ENCODE measurements around the gene NUP98.

NUP98 gene

DNA sequence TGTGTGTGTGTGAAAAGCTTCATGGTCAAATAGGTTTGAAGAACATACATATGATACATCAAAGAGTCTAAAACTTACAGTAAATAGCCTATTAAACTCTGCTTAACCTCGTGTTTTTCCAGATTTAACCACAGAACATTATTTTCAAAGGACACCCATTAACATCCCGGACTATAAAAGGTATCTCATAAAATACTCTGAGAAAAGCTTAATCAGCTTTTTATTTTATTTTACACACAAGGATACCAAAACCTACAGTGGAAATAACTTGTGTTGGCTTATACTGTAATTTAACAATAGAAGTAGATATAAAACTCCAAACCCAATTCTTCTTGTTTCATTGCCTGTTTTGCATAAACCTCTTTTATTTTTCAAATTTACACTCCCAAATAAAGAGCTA is 76.4 kb downstream of the NUP98 start:
- TF ChIP-seq, protein P1, sequence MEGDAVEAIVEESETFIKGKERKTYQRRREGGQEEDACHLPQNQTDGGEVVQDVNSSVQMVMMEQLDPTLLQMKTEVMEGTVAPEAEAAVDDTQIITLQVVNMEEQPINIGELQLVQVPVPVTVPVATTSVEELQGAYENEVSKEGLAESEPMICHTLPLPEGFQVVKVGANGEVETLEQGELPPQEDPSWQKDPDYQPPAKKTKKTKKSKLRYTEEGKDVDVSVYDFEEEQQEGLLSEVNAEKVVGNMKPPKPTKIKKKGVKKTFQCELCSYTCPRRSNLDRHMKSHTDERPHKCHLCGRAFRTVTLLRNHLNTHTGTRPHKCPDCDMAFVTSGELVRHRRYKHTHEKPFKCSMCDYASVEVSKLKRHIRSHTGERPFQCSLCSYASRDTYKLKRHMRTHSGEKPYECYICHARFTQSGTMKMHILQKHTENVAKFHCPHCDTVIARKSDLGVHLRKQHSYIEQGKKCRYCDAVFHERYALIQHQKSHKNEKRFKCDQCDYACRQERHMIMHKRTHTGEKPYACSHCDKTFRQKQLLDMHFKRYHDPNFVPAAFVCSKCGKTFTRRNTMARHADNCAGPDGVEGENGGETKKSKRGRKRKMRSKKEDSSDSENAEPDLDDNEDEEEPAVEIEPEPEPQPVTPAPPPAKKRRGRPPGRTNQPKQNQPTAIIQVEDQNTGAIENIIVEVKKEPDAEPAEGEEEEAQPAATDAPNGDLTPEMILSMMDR (IDR thresholded peaks at IDR 0.05), result no peak
- no peak for DNase-seq (ENCODE audit: low spot score)

DNA sequence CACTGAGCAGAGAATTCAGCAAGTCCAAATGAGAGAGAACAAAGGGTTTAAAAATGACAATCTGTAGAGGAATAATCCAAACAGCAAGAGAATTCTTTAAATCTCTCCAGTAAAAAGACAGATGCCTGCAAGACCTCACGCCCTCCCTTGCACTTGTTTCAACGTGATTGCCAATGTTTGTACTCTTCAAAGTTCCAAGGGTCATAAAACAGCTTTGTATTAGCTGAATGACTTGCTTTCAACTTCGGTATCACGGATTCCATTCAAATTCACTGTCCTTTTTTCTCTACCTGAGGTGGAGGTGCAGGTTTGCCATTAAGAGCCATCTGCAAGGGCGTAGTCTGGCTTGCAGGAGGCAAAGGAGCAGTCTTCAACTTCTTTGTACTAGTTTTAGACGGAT is 85.1 kb downstream of the NUP98 start:
- H3K4me3 ChIP-seq, result no peak overlapping the region
- H3K27ac ChIP-seq, result no peak overlapping the region
- DNase-seq (ENCODE audit: low spot score), result no peak
- TF ChIP-seq, protein P1 (IDR thresholded peaks at IDR 0.05), result no peak

More for the DNA sequence above, 76.4 kb downstream of the NUP98 start:
- Histone ChIP-seq H3K27ac (no peak overlapping the region), H3K4me3 (no peak overlapping the region)

DNA sequence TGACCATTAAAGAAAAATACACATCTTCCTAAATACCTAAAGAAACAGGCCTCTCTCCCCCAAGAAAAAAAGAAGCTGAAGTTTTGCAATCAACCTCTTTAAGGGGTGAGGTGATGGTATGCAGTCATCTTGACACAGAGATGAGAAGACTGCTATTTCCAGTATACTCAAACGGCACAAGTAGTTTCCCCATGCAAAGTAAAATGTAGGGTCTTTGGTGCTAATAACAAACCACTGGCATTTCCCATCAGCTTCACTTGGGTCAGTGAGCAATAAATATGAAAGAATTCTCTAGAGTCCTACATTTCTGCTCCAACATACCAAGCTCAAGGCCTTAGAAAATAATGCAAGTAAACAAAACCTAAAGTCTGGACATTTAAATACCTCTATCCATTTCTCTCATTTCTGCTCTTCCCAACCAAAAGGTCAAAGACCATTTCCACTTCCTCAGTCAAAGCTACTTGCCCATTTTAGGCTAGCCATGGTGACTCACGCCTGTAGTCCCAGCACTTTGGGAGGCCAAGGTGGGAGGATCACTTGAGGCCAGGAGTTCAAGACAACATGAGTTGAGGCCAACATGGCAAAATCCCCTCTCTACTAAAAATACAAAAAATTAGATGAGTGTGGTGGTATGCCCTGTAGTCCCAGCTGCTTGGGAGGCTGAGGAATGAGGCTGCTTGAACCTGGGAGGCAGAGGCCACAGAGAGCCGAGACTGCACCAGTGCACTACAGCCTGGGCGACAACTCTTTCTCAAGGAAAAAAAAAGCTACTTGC is 86.7 kb downstream of the NUP98 start:
- DNase-seq (ENCODE audit: low spot score), result no peak
- Histone ChIP-seq H3K27ac (no peak overlapping the region), H3K4me3 (no peak overlapping the region)
- TF ChIP-seq, protein P1 (IDR thresholded peaks at IDR 0.05), result no peak

DNA sequence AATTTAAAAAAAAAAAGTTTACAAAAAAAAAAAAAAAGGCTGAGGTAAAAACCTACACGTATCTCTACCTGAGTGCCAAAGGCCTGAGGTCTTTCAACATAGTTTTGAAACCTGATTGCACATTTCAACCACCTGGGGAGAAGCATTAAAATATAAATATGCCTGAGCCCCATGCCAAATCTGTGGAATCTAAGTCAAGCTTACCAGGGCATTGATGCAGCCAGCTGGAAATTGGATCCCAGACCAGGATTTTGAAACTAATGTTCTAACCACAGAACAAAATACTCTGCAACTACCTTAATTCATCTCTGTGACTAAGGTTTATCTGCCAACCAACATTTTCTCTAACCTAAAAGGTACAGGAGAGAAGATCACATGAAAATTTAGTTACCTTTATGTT is 87.4 kb downstream of the NUP98 start:
- DNase-seq (ENCODE audit: low spot score), result no peak
- H3K27ac ChIP-seq, result no peak overlapping the region
- TF ChIP-seq, protein P1 (IDR thresholded peaks at IDR 0.05), result no peak
- no peak overlapping the region for H3K4me3 ChIP-seq

DNA sequence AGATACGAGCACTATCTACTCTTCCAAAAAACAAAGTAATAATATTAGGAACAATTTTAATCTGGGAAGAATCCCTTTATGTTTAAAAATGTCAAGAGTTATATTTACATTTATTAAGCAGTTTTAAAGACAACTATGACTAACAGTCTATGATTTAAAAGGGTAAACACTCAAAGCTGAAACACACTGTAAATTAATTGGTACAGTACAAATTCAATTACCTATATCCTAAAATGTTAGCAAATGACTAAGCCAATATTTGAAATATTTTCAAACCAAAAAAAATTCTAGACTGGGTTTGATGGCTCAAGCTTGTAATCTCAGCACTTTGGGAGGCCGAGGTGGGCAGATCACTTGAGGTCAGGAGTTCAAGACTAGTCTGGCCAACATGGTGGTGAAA is 90.2 kb downstream of the NUP98 start:
- TF ChIP-seq, protein P1 (IDR thresholded peaks at IDR 0.05), result no peak

DNA sequence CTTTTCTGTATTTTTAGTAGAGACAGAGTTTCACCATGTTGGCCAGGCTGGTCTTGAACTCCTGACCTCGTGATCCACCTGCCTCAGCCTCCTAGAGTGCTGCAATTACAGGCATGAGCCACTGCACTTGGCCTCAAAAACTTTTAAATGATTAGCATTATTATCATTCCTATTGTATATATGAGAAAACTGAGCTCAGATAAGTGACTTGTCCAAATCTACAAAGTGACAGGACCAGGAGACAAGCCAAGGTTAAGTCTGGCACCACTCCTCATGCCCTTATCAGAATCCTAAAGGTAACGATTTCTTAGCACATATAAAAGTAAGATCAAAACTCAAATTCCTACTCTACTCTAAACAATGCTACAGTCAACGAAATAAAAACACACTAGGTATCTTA is 94.0 kb downstream of the NUP98 start:
- TF ChIP-seq, protein P1 (IDR thresholded peaks at IDR 0.05), result no peak
- no peak overlapping the region for H3K4me3 ChIP-seq
- H3K27ac ChIP-seq, result no peak overlapping the region
- no peak for DNase-seq (ENCODE audit: low spot score)

More for the DNA sequence above, 90.2 kb downstream of the NUP98 start:
- no peak overlapping the region for H3K27ac ChIP-seq
- H3K4me3 ChIP-seq, result no peak overlapping the region
- DNase-seq (ENCODE audit: low spot score), result no peak

DNA sequence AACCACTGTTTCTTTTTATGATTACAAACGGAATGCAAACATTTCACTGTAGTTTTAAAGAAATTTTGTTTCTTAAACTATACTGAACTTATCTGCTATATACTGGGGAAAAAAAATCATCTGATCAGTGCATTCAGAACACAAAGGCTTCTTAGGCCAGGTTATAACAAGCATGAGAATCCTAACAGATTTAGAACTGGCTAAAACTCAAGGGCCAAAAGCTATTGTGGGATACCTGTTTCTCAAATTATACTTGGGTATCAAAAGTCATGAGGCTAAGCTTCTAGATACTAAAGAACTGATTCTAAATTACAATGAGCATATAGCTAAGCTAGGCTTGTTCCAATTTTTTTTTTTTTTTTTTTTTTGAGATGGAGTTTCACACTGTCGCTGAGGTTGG is 96.4 kb downstream of the NUP98 start:
- TF ChIP-seq, protein P1 (IDR thresholded peaks at IDR 0.05), result no peak
- Histone ChIP-seq H3K4me3 (no peak overlapping the region), H3K27ac (no peak overlapping the region)
- DNase-seq (ENCODE audit: low spot score), result no peak
